ENCODE measurements around the gene UNKL.
"Not testable (repeated sequence)": the region's sequence is repeated elsewhere in the genome, so short reads cannot be mapped to it uniquely, and the experiment has no call there.

The UNKL gene

GRCh38 chr16:1444730-1445517 is 30.4 kb upstream of the UNKL start:
- DNase-seq: no peak

- no peak for DNase-seq
Measured at GRCh38 chr16:1443980-1444729, 29.7 kb upstream of the UNKL start, which contains the start of gene CCDC154. Gene CCDC154, minus strand, starts transcription at chr16:1444556. Its CDS starts 234 bp downstream, at chr16:1444322.

- DNase-seq: no peak
Measured at GRCh38 chr16:1443403-1443973, 29.0 kb upstream of the UNKL start.

GRCh38 chr16:1442697-1443096 is 28.2 kb upstream of the UNKL start:
- no peak for DNase-seq

GRCh38 chr16:1441391-1441829 is 26.9 kb upstream of the UNKL start:
- no peak for DNase-seq

GRCh38 chr16:1439699-1440074 is 25.2 kb upstream of the UNKL start:
- DNase-seq: not testable (repeated sequence)

GRCh38 chr16:1439058-1439698 is 24.7 kb upstream of the UNKL start:
- DNase-seq: no peak

GRCh38 chr16:1438229-1439057 is 23.9 kb upstream of the UNKL start:
- DNase-seq: no peak

GRCh38 chr16:1437606-1438005 is 23.1 kb upstream of the UNKL start:
- no peak for DNase-seq

GRCh38 chr16:1436731-1437355 is 22.3 kb upstream of the UNKL start:
- no peak for DNase-seq

GRCh38 chr16:1435921-1436697 is 21.6 kb upstream of the UNKL start:
- no peak for DNase-seq

GRCh38 chr16:1434644-1435592 is 20.4 kb upstream of the UNKL start:
- no peak for DNase-seq

- no peak for DNase-seq
Measured at GRCh38 chr16:1433756-1434155, 19.3 kb upstream of the UNKL start.

GRCh38 chr16:1433263-1433560 is 18.7 kb upstream of the UNKL start:
- DNase-seq: no peak

- DNase-seq: no peak
Measured at GRCh38 chr16:1432388-1433262, 18.1 kb upstream of the UNKL start.

GRCh38 chr16:1431497-1432270 is 17.2 kb upstream of the UNKL start:
- no peak for DNase-seq

- no peak for DNase-seq
Measured at GRCh38 chr16:1430759-1431496, 16.4 kb upstream of the UNKL start, which contains the start of gene PERCC1. Gene PERCC1, plus strand, starts transcription at chr16:1431078. Its CDS starts 1,516 bp downstream, at chr16:1432594.

All from KG1 (cell line).